B cell (primary cell): ENCODE measurements around the gene SMIM5. TPM values are rescaled to one million over a fixed set of nuclear protein-coding genes. Genes with fewer than 3 reads are reported as not detected.
"Not testable (repeated sequence)": the region's sequence is repeated elsewhere in the genome, so short reads cannot be mapped to it uniquely, and the experiment has no call there.

Source experiments
- ATAC-seq: fragments of 200-7000 bp; cut with Tn5 transposase; one replicate; pipeline ENCODE4 v1.10.0; 2021; ENCODE audit warnings: low read depth, mild to moderate bottlenecking, moderate number of reproducible peaks, moderate library complexity
- CTCF ChIA-PET: fragments of 350-600 bp; sonication (Branson Sonifier 250); formaldehyde crosslinking; loops from one replicate; lab custom pipeline; 2021; ENCODE audit warnings: antibody characterized with exemption, inconsistent platforms; lab: Charles Lee
- POLR2A ChIA-PET: fragments of 350-600 bp; sonication (Branson Sonifier 250); formaldehyde crosslinking; loops from one replicate; lab custom pipeline; 2021; ENCODE audit warnings: antibody characterized with exemption; lab: Charles Lee
- DNase-seq: peaks from one replicate; pipeline ENCODE4 v3.0.0; 2013
- H2AFZ ChIP-seq: 2 replicates; pipeline ENCODE4 v1.6.1; 2012; ENCODE audit warnings: mild to moderate bottlenecking, low read depth, low read length; ENCODE audit not compliant: insufficient read depth, poor library complexity, severe bottlenecking
- H3K27ac ChIP-seq, 2 donors: 1 replicate in 1 of 2; 2 replicates in 1 of 2; pipeline ENCODE4 v1.5.1; 2012 to 2013; ENCODE audit warnings: low read length in 2 of 2, mild to moderate bottlenecking in 2 of 2, moderate library complexity in 1 of 2
- H3K27me3 ChIP-seq, 4 experiments: fragments of 200-600 bp in 1 of 4; sonication (generic) in 1 of 4; replicated peaks in 1 of 4; 1 replicate in 2 of 4; 2 replicates in 2 of 4; pipeline versions ENCODE4 v1.6.1 to v1.7.0; 2013 to 2016; ENCODE audit warnings: low read length in 3 of 4, mild to moderate bottlenecking in 2 of 4, mixed read lengths in 1 of 4, moderate library complexity in 1 of 4; ENCODE audit not compliant: insufficient read depth in 4 of 4, control insufficient read depth in 3 of 4; ENCODE audit errors: control extremely low read depth in 1 of 4
- H3K36me3 ChIP-seq, 2 experiments: replicated peaks in 1 of 2; 1 replicate in 1 of 2; 2 replicates in 1 of 2; pipeline versions ENCODE4 v1.6.1 to v1.7.1; 2013; ENCODE audit warnings: low read length in 1 of 2; ENCODE audit not compliant: insufficient read depth in 2 of 2, control insufficient read depth in 1 of 2; ENCODE audit errors: control extremely low read depth in 1 of 2, extremely low read depth in 1 of 2
- H3K4me1 ChIP-seq, 2 donors: fragments of 200-600 bp in 1 of 2; sonication (generic) in 1 of 2; 1 replicate in 1 of 2; 2 replicates in 1 of 2; pipeline versions ENCODE4 v1.5.1 to v1.6.1; 2013 to 2017; ENCODE audit warnings: low read length in 2 of 2; ENCODE audit not compliant: control insufficient read depth in 2 of 2, insufficient read depth in 2 of 2
- H3K4me2 ChIP-seq: replicated peaks from 2 replicates; pipeline ENCODE3; 2012; ENCODE audit warnings: mild to moderate bottlenecking, low read depth, low read length; ENCODE audit not compliant: poor library complexity, severe bottlenecking
- H3K4me3 ChIP-seq, 5 experiments: fragments of 200-600 bp in 1 of 5; sonication (generic) in 1 of 5; 1 replicate in 3 of 5; 2 replicates in 2 of 5; pipeline versions ENCODE4 v1.5.1 to v1.7.0; 2011 to 2016; ENCODE audit warnings: low read length in 4 of 5, mild to moderate bottlenecking in 4 of 5, low read depth in 2 of 5, control low read depth in 1 of 5, moderate library complexity in 1 of 5; ENCODE audit not compliant: insufficient read depth in 1 of 5; ENCODE audit errors: control extremely low read depth in 1 of 5, extremely low read depth in 1 of 5
- H3K79me2 ChIP-seq: fragments of 200-600 bp; sonication (generic); one replicate; pipeline ENCODE4 v1.6.0; 2016; ENCODE audit warnings: low read length; ENCODE audit not compliant: control insufficient read depth, insufficient read depth
- H3K9ac ChIP-seq: fragments of 200-600 bp; sonication (generic); 2 replicates; pipeline ENCODE4 v1.6.1; 2017; ENCODE audit warnings: mild to moderate bottlenecking, low read length, moderate library complexity
- H3K9me3 ChIP-seq, 3 donors: one replicate each; pipeline versions ENCODE4 v1.6.1 to v1.7.1; 2013; ENCODE audit warnings: low read length in 2 of 3; ENCODE audit not compliant: control insufficient read depth in 2 of 3, insufficient read depth in 1 of 3; ENCODE audit errors: control extremely low read depth in 1 of 3
- H4K20me1 ChIP-seq: 2 replicates; pipeline ENCODE4 v1.6.0; 2012; ENCODE audit warnings: mild to moderate bottlenecking, low read length; ENCODE audit not compliant: insufficient read depth, control insufficient read depth, poor library complexity, severe bottlenecking
- H3K27ac Mint-ChIP-seq: one replicate; pipeline ENCODE4 v1.8.0; 2021; ENCODE audit warnings: mixed read lengths
- H3K27me3 Mint-ChIP-seq: one replicate; pipeline ENCODE4 v1.8.0; 2021; ENCODE audit warnings: mixed read lengths
- H3K4me1 Mint-ChIP-seq: one replicate; pipeline ENCODE4 v1.8.0; 2021; ENCODE audit warnings: mixed read lengths
- H3K4me3 Mint-ChIP-seq: one replicate; pipeline ENCODE4 v1.8.0; 2021; ENCODE audit warnings: mixed read lengths
- H3K9me3 Mint-ChIP-seq: one replicate; pipeline ENCODE4 v1.8.0; 2022; ENCODE audit warnings: mixed read lengths; ENCODE audit not compliant: insufficient read depth
- CTCF ChIP-seq: fragments of 200-600 bp; IDR thresholded peaks from one replicate; pipeline ENCODE4 v1.8.0; 2022; ENCODE audit warnings: antibody characterized with exemption, mild to moderate bottlenecking
- EZH2 ChIP-seq: IDR thresholded peaks from 2 replicates; pipeline ENCODE4 v1.6.1; 2012; ENCODE audit warnings: borderline replicate concordance, low read depth, mild to moderate bottlenecking, moderate library complexity, low read length; ENCODE audit not compliant: insufficient read depth, poor library complexity, severe bottlenecking
- WGBS: methylation state at CpG from one replicate; pipeline ENCODE4 v1.1.5; 2013; ENCODE audit warnings: missing lambda C conversion rate; ENCODE audit not compliant: insufficient coverage; 5-methylcytosine and 5-hydroxymethylcytosine counted together
- intact Hi-C: fragments of 100-400 bp; cut with micrococcal nuclease; formaldehyde crosslinking; loops from one replicate; pipeline ENCODE4 v1.10.0; 2022
- polyA plus RNA-seq: library from polyadenylated mRNA; depleted of rRNA; stranded (reverse); fragments of >200 nt; gene quantifications from 2 replicates; pipeline ENCODE4 v1.2.3, GENCODE V29; 2012
- total RNA-seq, 2 donors: library from RNA; stranded (reverse); fragments of 120-200 nt in 1 of 2; gene quantifications; 1 replicate in 1 of 2; 2 replicates in 1 of 2; pipeline versions ENCODE4 v1.2.3 to v1.2.4, GENCODE V29; 2013 to 2022

SMIM5 gene
- total and polyA plus RNA-seq, 2 donors (not counting 1 experiment from before 2014, with no cell fraction given), result 0.62 to 7.6 TPM

- CTCF ChIA-PET, H3K4me3 Mint-ChIP-seq, H3K27me3 Mint-ChIP-seq, H3K9me3 ChIP-seq, H3K4me2 ChIP-seq, H2AFZ ChIP-seq, H3K9me3 Mint-ChIP-seq, H3K9ac ChIP-seq, H3K27ac ChIP-seq, H3K4me3 ChIP-seq, ATAC-seq, H3K27ac Mint-ChIP-seq, H3K79me2 ChIP-seq, H3K27me3 ChIP-seq, DNase-seq, intact Hi-C loops: not testable (repeated sequence)
- peaks cover 14% of the 10 kb centered on the region for H3K4me1 Mint-ChIP-seq
- WGBS, result 96% methylated on average over 5 of the region's 9 CpGs
- Histone ChIP-seq H3K36me3 (peaks cover 0 to 14% of the 10 kb centered on the region in 2 experiments), H3K4me1 (peaks cover 0 to 12% of the 10 kb centered on the region in 2 donors), H4K20me1 (peaks cover 24% of the 10 kb centered on the region)
- POLR2A ChIA-PET, result interaction anchor here (0.7 kb wide), 1 partner anchor 11 kb away, joined by 7 read pairs; no protein-coding TSS in a partner anchor
These were observed 39.8 kb upstream of the SMIM5 start for GRCh38 chr17:75593430-75593829.

DNA sequence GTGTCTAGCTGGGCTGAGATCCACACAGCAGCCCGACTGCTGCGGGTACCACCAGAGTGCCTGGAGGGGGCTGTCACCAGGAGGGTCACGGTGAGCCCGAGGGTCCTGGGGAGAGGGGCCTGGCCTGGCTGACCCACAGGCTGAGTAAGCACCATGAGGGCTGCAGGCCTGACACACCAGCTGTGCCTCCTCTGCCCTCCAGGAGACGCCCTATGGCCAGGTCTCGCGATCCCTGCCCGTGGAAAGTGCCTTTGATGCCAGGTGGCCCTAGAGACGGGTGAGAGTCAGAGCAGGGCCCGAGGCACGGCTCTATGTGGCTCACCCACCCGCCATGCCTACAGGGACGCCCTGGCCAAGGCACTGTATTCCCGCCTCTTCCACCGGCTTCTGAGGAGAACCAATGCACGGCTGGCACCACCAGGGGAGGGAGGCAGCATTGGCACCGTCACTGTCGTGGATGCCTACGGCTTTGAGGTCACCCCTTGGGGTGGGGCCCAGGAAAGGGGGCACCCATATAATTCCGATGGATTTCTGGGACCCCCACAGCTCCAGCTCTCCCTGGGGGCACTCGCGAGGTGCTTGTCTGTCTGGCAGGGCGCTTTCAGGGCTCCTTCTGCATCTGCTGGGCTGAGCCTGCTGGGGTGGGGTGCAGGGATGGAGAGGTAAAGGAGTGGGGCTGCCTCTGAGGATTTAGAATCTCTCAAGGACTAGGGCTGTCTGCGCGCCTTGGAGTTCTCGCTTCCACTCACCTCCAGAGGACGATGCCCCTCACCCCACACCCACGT lies 38.5 kb upstream of the SMIM5 start:
- no peak overlapping the region for H3K4me3 ChIP-seq
- no peaks in the 10 kb centered on the region for H3K27me3 Mint-ChIP-seq
- ChIA-PET POLR2A (no interaction called here), CTCF (no interaction called here)
- no peaks in the 10 kb centered on the region for H3K9me3 ChIP-seq
- H3K4me2 ChIP-seq, result no peak overlapping the region
- H3K27ac ChIP-seq, result no peak overlapping the region
- H3K27ac Mint-ChIP-seq, result no peak overlapping the region
- no peaks in the 10 kb centered on the region for H3K9me3 Mint-ChIP-seq
- no peak for DNase-seq
- no peak overlapping the region for H3K9ac ChIP-seq
- 92% methylated on average over 28 of the region's 28 CpGs for WGBS
- peaks cover 0 to 14% of the 10 kb centered on the region in 2 experiments for H3K36me3 ChIP-seq
- H3K4me1 Mint-ChIP-seq, result peaks cover 10% of the 10 kb centered on the region
- H3K4me1 ChIP-seq, result peaks cover 0 to 5% of the 10 kb centered on the region in 2 donors
- ATAC-seq, result no peak
- H4K20me1 ChIP-seq, result peaks cover 22% of the 10 kb centered on the region
- no peak overlapping the region for H3K4me3 Mint-ChIP-seq
- TF ChIP-seq EZH2 (no peak), CTCF (no peak)
- intact Hi-C loops, result no loop called here
- no peaks in the 10 kb centered on the region for H3K27me3 ChIP-seq
- no peak overlapping the region for H2AFZ ChIP-seq
- H3K79me2 ChIP-seq, result no peaks in the 10 kb centered on the region
